Endothelial cell of umbilical vein (primary cell): ENCODE measurements around the gene GALNT17.

Experiments used
- CTCF ChIP-seq, 2 donors: IDR thresholded peaks; 1 replicate in 1 of 2; 2 replicates in 1 of 2; pipeline ENCODE4 v1.5.1; 2011; ENCODE audit warnings: low read length in 2 of 2, mild to moderate bottlenecking in 2 of 2, moderate library complexity in 2 of 2, control low read depth in 1 of 2, inconsistent platforms in 1 of 2, low read depth in 1 of 2; ENCODE audit not compliant: insufficient read depth in 1 of 2; ENCODE audit errors: extremely low read depth in 1 of 2
- EZH2 ChIP-seq: IDR thresholded peaks from 2 replicates; pipeline ENCODE4 v1.6.1; 2012; ENCODE audit warnings: borderline replicate concordance, low read depth, mild to moderate bottlenecking, moderate library complexity, low read length, inconsistent platforms; ENCODE audit not compliant: severe bottlenecking
- FOS ChIP-seq: IDR thresholded peaks from 2 replicates; pipeline ENCODE4 v1.6.1; 2011; ENCODE audit warnings: mild to moderate bottlenecking, low read length, moderate library complexity, borderline replicate concordance; ENCODE audit not compliant: insufficient read depth
- JUN ChIP-seq: IDR thresholded peaks from 2 replicates; pipeline ENCODE4 v1.6.1; 2011; ENCODE audit warnings: borderline replicate concordance, low read depth; ENCODE audit not compliant: insufficient read length, insufficient read depth
- POLR2A ChIP-seq: IDR thresholded peaks from 2 replicates; pipeline ENCODE4 v1.6.1; 2012; ENCODE audit warnings: low read depth, mild to moderate bottlenecking, control low read depth, low read length

GRCh38 chr7:71594736-71595135, 462.8 kb downstream of the GALNT17 start:
- TF ChIP-seq CTCF (IDR thresholded peaks at IDR 0.05; ENCODE audit: extremely low read depth in 1 of 2, insufficient read depth in 1 of 2, low read depth in 1 of 2, low read length in 2 of 2): no peak
- TF ChIP-seq JUN: no peak
- TF ChIP-seq FOS: no peak
- no peak for TF ChIP-seq EZH2
- no peak for TF ChIP-seq POLR2A
